IPS-18a (cell line): Measurements from ENCODE around the gene KIAA0513.

Experiments
- H3K27ac ChIP-seq: one replicate; pipeline ENCODE4 v1.5.1; 2013; ENCODE audit warnings: low read length
- H3K27me3 ChIP-seq: one replicate; pipeline ENCODE4 v1.6.1; 2013; ENCODE audit warnings: mild to moderate bottlenecking, low read length; ENCODE audit not compliant: control insufficient read depth, insufficient read depth
- H3K36me3 ChIP-seq: one replicate; pipeline ENCODE4 v1.6.1; 2013; ENCODE audit warnings: low read depth, low read length; ENCODE audit not compliant: control insufficient read depth
- H3K4me1 ChIP-seq: one replicate; pipeline ENCODE4 v1.6.1; 2013; ENCODE audit warnings: low read depth, low read length; ENCODE audit not compliant: control insufficient read depth
- H3K4me3 ChIP-seq: one replicate; pipeline ENCODE4 v1.5.1; 2013; ENCODE audit warnings: low read length
- H3K9ac ChIP-seq: one replicate; pipeline ENCODE4 v1.6.1; 2013; ENCODE audit warnings: mild to moderate bottlenecking, low read length, moderate library complexity
- H3K9me3 ChIP-seq: one replicate; pipeline ENCODE4 v1.6.1; 2013; ENCODE audit warnings: low read depth, low read length; ENCODE audit not compliant: control insufficient read depth

The KIAA0513 gene

GRCh38 chr16:85055493-85056210 is 28.1 kb downstream of the KIAA0513 start:
- Histone ChIP-seq H3K9ac (no peak overlapping the region), H3K4me3 (no peak overlapping the region), H3K27ac (no peak overlapping the region), H3K36me3 (no peaks in the 10 kb centered on the region), H3K27me3 (no peaks in the 10 kb centered on the region), H3K4me1 (peaks cover 14% of the 10 kb centered on the region), H3K9me3 (no peaks in the 10 kb centered on the region)

- Histone ChIP-seq H3K27me3 (no peaks in the 10 kb centered on the region), H3K4me1 (peaks cover 14% of the 10 kb centered on the region), H3K9me3 (no peaks in the 10 kb centered on the region), H3K27ac (no peak overlapping the region), H3K36me3 (no peaks in the 10 kb centered on the region), H3K9ac (no peak overlapping the region), H3K4me3 (no peak overlapping the region)
Measured at GRCh38 chr16:85056211-85056748, 28.7 kb downstream of the KIAA0513 start.

GRCh38 chr16:85057212-85057889 is 29.8 kb downstream of the KIAA0513 start:
- Histone ChIP-seq H3K27ac (no peak overlapping the region), H3K9me3 (no peaks in the 10 kb centered on the region), H3K36me3 (no peaks in the 10 kb centered on the region), H3K4me3 (no peak overlapping the region), H3K27me3 (no peaks in the 10 kb centered on the region), H3K4me1 (peaks cover 18% of the 10 kb centered on the region), H3K9ac (no peak overlapping the region)

GRCh38 chr16:85057948-85058347 is 30.4 kb downstream of the KIAA0513 start:
- peaks cover 24% of the 10 kb centered on the region for H3K4me1 ChIP-seq
- H3K27me3 ChIP-seq = no peaks in the 10 kb centered on the region
- no peak overlapping the region for H3K27ac ChIP-seq
- H3K4me3 ChIP-seq = no peak overlapping the region
- no peaks in the 10 kb centered on the region for H3K9me3 ChIP-seq
- no peak overlapping the region for H3K9ac ChIP-seq
- H3K36me3 ChIP-seq = no peaks in the 10 kb centered on the region

- Histone ChIP-seq H3K4me1 (peaks cover 26% of the 10 kb centered on the region), H3K27me3 (no peaks in the 10 kb centered on the region), H3K9ac (no peak overlapping the region), H3K36me3 (no peaks in the 10 kb centered on the region), H3K27ac (no peak overlapping the region), H3K9me3 (no peaks in the 10 kb centered on the region), H3K4me3 (no peak overlapping the region)
Measured at GRCh38 chr16:85058909-85059308, 31.3 kb downstream of the KIAA0513 start.

- H3K4me1 ChIP-seq = peaks cover 22% of the 10 kb centered on the region
- H3K36me3 ChIP-seq = no peaks in the 10 kb centered on the region
- H3K27me3 ChIP-seq = no peaks in the 10 kb centered on the region
- H3K9ac ChIP-seq = no peak overlapping the region
- no peaks in the 10 kb centered on the region for H3K9me3 ChIP-seq
- H3K27ac ChIP-seq = no peak overlapping the region
- no peak overlapping the region for H3K4me3 ChIP-seq
Measured at GRCh38 chr16:85061566-85061965, 34.0 kb downstream of the KIAA0513 start.

GRCh38 chr16:85062323-85062722 is 34.7 kb downstream of the KIAA0513 start:
- Histone ChIP-seq H3K9me3 (no peaks in the 10 kb centered on the region), H3K4me3 (no peak overlapping the region), H3K4me1 (peaks cover 15% of the 10 kb centered on the region), H3K9ac (no peak overlapping the region), H3K27me3 (no peaks in the 10 kb centered on the region), H3K36me3 (no peaks in the 10 kb centered on the region), H3K27ac (no peak overlapping the region)

- Histone ChIP-seq H3K4me1 (peaks cover 13% of the 10 kb centered on the region), H3K27me3 (no peaks in the 10 kb centered on the region)
Measured at GRCh38 chr16:85062845-85063244, 35.2 kb downstream of the KIAA0513 start.

GRCh38 chr16:85064186-85064585 is 36.6 kb downstream of the KIAA0513 start:
- no peaks in the 10 kb centered on the region for H3K36me3 ChIP-seq
- no peaks in the 10 kb centered on the region for H3K9me3 ChIP-seq
- no peak overlapping the region for H3K9ac ChIP-seq
- H3K4me3 ChIP-seq = no peak overlapping the region
- H3K27ac ChIP-seq = no peak overlapping the region
- H3K4me1 ChIP-seq = peaks cover 13% of the 10 kb centered on the region
- no peaks in the 10 kb centered on the region for H3K27me3 ChIP-seq

More at GRCh38 chr16:85062845-85063244, 35.2 kb downstream of the KIAA0513 start:
- Histone ChIP-seq H3K9me3 (no peaks in the 10 kb centered on the region), H3K4me3 (no peak overlapping the region), H3K27ac (no peak overlapping the region), H3K36me3 (no peaks in the 10 kb centered on the region), H3K9ac (no peak overlapping the region)

- Histone ChIP-seq H3K27ac (no peak overlapping the region), H3K27me3 (no peaks in the 10 kb centered on the region), H3K36me3 (no peaks in the 10 kb centered on the region), H3K9ac (no peak overlapping the region), H3K4me3 (no peak overlapping the region), H3K4me1 (peaks cover 13% of the 10 kb centered on the region), H3K9me3 (no peaks in the 10 kb centered on the region)
Measured at GRCh38 chr16:85065099-85065498, 37.5 kb downstream of the KIAA0513 start.

GRCh38 chr16:85066346-85066885 is 38.8 kb downstream of the KIAA0513 start:
- Histone ChIP-seq H3K4me1 (peaks cover 13% of the 10 kb centered on the region), H3K9ac (no peak overlapping the region), H3K27ac (no peak overlapping the region), H3K36me3 (no peaks in the 10 kb centered on the region), H3K4me3 (no peak overlapping the region), H3K27me3 (no peaks in the 10 kb centered on the region), H3K9me3 (no peaks in the 10 kb centered on the region)
